HG02884 (cell line): ENCODE data around the gene RIPK3.

ENCODE experiments used
- ATAC-seq: cut with Tn5 transposase; IDR thresholded peaks from one replicate; pipeline ENCODE4 v1.9.1; 2021; ENCODE audit warnings: mild to moderate bottlenecking, moderate library complexity; ENCODE audit not compliant: unreplicated experiment

Gene RIPK3

GRCh38 chr14:24325041-24325530 is 14.7 kb downstream of the RIPK3 start:
- no peak for ATAC-seq

- no peak for ATAC-seq
Observed at GRCh38 chr14:24324024-24324423, 15.8 kb downstream of the RIPK3 start.

- ATAC-seq = no peak
Observed at GRCh38 chr14:24323341-24323740, 16.4 kb downstream of the RIPK3 start.

DNA sequence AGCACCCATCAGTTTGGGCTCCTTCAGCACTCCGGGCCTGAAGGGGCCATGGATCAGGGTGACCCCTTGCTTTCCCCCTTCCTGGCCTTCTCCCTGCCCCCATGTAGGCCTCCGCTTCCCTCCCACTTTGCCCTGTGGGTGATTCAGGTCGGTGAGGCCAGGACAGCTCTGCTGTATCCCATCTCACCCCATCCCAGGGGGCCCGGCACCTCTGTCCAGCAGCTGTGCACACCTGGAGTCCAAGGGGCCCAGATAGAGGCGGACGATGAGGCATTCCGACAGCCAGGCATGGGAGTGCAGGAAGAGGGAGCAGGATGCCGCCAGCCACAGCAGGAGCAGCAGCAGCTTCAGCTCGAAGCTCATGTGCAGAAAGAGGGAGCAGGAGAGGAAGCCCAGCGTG is 17.1 kb downstream of the RIPK3 start:
- ATAC-seq = no peak

DNA sequence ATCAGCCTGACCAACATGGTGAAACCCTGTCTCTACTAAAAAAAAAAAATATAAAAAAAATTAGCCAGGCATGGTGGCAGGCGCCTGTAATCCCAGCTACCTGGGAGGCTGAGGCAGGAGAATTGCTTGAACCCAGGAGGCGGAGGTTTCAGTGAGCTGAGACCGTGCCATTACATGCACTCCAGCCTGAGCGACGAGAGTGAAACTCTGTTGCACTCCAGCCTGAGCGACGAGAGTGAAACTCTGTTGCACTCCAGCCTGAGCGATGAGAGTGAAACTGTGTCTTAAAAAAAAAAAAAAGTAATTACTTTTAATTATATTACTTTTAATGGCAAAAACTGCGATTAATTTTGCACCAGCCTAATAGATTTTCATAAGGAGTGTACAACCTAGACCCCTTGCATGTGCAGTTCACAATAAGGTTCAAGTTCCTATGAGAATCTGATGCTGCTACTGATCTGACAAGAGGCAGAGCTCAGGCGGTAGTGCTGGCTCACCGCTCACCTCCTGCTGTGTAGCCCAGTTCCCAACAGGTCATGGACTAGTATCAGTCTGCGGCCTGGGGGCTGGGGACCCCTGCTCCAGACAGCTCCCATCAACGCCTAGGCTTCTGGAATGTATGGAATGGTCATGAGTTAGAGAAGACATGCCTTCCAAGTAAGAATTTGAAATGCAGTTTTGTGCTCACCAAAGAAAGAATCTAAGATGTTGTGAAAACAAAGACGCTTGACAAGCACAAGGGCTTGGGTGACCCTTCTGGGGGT is 18.4 kb downstream of the RIPK3 start:
- no peak for ATAC-seq

DNA sequence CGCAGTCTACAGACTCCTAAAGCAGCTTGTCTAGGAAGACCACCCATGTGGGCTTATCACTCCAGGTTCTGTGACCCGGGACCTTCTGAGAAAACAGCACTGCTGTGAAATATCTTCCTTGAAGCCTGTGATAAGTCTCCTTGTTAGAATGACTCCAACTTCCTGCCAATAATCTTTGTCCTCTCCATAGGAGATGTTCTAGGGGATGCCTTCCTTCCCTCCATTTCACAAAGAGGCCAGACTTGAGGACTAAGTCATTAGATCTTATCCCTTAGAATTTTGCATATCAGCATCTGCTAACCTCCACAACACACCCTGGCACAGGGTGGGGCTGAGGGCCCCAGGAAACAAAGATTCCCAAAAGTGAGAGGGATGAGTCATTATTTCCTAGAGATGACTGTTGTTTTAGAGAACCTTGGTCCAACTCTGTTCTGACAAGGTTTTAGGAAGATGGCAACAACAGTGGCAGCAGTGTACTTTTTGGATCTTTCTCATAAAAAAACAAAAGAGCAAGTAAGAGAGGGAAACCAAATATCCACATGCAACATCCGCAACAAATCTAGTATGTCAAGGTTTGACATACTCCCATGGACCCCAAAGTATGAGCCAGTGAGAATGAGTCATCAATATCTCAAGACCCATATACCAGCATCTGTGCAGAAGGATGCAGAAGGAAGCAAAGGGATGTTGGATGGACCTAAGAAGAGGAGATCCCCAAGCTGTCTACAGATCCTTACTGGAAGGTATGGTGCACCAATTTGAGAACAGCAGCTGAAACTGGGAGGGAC is 22.5 kb downstream of the RIPK3 start:
- no peak for ATAC-seq

DNA sequence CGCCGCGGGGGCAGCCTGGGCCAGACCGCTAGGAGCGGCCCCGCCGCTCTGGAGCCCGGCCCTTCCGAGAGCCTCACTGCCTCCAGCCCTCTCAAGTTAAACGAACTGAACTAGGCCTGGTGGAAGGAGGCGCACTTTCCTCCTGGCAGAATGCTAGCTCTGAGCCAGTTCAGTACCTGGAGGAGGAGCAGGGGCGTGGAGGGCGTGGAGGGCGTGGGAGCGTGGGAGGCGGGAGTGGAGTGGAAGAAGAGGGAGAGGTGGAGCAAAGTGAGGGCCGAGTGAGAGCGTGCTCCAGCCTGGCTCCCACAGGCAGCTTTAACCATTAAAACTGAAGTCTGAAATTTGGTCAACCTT is 23.2 kb downstream of the RIPK3 start:
- no peak for ATAC-seq

- no peak for ATAC-seq
Observed at GRCh38 chr14:24315807-24316596, 23.8 kb downstream of the RIPK3 start.

- no peak for ATAC-seq
Observed at GRCh38 chr14:24315243-24315806, 24.5 kb downstream of the RIPK3 start.

GRCh38 chr14:24314377-24315193 is 25.2 kb downstream of the RIPK3 start:
- ATAC-seq = no peak

- no peak for ATAC-seq
Observed at GRCh38 chr14:24313913-24314312, 25.9 kb downstream of the RIPK3 start.

DNA sequence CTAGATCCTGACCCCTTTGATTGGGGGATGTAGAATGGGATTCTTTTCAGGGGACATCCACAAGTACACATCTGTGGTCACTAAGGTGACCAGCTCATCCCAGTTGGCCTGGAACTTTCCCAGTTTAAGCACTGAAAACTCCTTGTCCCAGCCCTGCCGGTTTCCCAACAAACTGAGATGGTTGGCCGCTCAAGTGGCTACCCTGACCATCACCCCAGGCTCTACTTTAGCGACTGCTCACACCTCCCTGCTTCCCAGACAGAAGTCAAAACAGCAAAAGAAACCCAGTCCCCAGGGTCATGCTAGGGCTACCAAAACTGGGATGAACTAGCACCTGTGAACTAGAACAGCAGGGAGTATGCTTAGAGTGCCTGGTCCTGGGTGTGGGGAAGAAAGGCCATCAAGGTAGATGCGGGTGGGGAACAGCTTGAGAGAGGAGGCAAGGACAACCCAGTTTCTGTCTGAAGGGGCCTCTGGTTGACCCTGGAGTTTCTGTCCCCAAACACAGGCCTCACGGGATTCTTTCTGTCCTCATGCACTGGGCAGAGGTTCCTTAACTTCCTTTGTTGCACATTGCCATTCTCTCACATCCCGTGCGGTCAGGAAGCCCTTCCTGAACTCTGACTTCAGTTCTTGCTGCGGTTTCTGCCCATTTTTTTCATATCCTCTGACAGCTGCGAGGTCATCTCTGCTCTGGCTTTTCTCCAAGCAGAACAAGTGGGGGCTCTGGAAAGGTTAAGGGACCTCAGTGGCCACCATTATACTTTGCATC is 26.9 kb downstream of the RIPK3 start:
- no peak for ATAC-seq

DNA sequence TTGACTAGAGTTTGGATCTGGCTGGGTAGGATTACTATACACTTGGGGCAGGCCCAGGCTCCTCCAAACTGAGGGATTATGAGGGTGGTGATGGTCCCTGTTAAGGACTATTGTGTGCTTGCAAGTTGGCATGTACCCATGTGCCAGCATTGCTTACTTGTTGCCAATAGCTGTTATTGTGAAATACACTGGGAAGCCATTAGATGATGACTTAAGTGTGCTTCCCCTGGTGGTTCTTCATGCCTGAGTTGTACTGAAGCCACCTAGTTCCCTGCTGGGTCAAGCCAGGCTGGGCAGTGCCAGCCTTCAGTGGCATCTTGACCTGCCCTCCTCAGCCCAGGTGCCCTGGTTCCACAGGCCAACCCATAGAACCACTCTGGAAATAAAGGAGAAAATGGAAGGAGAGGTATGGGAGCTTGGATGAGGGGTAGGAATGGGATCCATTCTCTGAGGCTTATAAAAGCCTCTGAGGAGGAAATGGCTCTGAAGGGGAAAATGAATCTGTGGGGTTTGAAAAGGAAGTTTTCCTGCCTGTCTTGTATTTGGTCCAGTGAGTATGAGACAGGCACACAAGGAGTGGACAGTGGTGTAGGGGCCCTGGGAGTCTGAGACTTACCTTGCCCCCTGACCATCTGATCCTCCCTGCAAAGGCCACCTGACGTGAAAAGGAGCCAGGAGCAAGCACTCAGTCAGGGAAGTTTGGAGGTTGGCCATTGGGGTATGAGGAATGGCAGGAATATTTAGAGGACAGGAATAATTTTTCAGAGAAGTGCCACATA is 27.8 kb downstream of the RIPK3 start:
- ATAC-seq = no peak

DNA sequence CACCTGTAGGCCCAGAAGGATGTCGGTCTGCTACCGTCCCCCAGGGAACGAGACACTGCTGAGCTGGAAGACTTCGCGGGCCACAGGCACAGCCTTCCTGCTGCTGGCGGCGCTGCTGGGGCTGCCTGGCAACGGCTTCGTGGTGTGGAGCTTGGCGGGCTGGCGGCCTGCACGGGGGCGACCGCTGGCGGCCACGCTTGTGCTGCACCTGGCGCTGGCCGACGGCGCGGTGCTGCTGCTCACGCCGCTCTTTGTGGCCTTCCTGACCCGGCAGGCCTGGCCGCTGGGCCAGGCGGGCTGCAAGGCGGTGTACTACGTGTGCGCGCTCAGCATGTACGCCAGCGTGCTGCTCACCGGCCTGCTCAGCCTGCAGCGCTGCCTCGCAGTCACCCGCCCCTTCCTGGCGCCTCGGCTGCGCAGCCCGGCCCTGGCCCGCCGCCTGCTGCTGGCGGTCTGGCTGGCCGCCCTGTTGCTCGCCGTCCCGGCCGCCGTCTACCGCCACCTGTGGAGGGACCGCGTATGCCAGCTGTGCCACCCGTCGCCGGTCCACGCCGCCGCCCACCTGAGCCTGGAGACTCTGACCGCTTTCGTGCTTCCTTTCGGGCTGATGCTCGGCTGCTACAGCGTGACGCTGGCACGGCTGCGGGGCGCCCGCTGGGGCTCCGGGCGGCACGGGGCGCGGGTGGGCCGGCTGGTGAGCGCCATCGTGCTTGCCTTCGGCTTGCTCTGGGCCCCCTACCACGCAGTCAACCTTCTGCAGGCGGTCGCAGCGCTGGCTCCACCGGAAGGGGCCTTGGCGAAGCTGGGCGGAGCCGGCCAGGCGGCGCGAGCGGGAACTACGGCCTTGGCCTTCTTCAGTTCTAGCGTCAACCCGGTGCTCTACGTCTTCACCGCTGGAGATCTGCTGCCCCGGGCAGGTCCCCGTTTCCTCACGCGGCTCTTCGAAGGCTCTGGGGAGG is 28.9 kb downstream of the RIPK3 start, which contains the start of gene LTB4R:
LTB4R (plus strand) TSS at position 857 of the 959 bp plus-strand sequence. CDS start 4,150 bp downstream, outside the sequence.
- ATAC-seq = peak; percentile 60

- no peak for ATAC-seq
Observed at GRCh38 chr14:24310265-24310645, 29.5 kb downstream of the RIPK3 start.

GRCh38 chr14:24309538-24310264 is 30.1 kb downstream of the RIPK3 start, which contains the start of gene LTB4R2:
Gene LTB4R2, plus strand, starts transcription at chr14:24310140. Its CDS starts 525 bp downstream, at chr14:24310665.
- no peak for ATAC-seq
